HG03460 (cell line): ENCODE measurements around the gene UBTD1.
"Not testable (repeated sequence)": the region's sequence is repeated elsewhere in the genome, so short reads cannot be mapped to it uniquely, and the experiment has no call there.

ENCODE experiments used
- ATAC-seq: cut with Tn5 transposase; IDR thresholded peaks from one replicate; pipeline ENCODE4 v1.9.1; 2021; ENCODE audit not compliant: unreplicated experiment

Gene UBTD1

GRCh38 chr10:97537186-97537869 is 38.6 kb downstream of the UBTD1 start:
- ATAC-seq: no peak

GRCh38 chr10:97538411-97538810 is 39.7 kb downstream of the UBTD1 start:
- ATAC-seq: no peak

- no peak for ATAC-seq
These were observed 40.1 kb downstream of the UBTD1 start for GRCh38 chr10:97538839-97539238.

DNA sequence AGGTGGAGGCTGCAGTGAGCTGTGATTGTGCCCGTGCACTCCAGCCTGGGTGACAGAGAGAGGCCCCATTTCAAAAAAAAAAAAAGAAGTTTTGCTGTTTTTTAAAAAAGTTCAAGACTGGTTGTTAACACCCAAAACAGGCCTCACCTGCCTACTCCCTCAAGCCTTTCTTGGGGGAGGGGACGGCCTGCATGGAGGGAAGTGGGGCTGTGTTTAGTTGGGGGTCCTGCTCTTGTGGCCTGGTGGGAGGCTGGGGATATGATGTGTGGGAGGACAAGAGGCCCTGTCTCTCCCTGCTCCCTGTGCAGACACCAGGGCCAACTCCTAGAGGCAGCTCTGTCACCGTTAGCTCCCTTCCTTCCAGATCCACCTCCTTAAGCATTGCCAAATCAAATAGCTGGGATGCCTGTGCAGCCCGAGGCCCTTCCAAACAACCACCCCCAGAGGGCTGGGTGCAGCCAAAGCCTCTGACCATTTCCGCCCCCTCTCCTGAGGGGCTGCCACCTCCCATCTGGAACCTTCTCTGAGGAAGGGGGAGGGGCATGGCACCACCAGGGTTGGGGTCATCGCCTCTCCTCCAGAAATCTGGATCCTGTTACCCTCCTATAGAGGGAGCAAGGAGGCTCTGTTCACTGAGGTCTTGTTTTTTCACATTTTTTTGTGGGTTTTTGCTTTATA is 40.9 kb downstream of the UBTD1 start:
- ATAC-seq: no peak

GRCh38 chr10:97540669-97541500 is 42.2 kb downstream of the UBTD1 start:
- no peak for ATAC-seq

DNA sequence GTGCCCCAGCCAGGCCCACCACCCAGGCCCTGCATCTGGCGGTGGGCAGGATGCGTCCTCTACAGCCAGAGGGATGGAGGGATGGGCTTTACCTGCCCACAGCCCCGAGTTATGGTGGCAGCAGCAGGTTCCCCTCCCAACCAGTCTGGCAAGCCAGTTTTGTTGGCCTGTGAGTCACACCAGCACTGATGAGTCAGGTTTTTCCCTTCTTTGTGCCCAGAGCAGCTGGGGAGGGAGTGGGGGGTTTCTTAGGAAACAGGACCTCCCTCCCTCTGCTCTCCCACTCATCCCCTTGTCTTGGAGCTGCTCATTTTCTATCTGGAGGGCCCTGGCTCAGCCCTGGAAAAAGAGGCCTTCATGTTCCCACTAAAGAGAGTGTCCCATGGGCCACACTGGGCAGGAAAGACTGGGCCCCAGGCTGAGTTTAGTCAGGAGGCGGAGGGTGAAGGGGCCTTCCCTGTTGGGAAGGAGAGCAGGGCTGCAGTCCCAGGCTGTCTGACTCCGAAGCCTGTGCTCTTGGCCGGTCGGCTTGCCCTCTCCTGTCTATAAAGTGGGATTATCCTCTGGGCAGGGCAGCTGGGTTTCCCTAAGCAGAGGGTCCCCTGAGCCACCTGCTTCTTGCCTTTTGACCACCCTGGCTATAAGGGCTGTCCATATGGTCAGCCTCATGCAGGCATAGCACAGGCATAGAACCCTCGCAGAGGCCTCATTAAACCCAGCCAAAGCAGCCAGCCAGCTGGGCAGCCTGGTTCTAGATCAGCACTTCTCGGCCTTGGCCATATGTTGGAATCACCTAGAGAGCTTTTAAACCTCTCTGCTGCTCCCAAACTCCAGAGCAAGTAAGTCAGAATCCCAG is 43.7 kb downstream of the UBTD1 start:
- ATAC-seq: no peak

DNA sequence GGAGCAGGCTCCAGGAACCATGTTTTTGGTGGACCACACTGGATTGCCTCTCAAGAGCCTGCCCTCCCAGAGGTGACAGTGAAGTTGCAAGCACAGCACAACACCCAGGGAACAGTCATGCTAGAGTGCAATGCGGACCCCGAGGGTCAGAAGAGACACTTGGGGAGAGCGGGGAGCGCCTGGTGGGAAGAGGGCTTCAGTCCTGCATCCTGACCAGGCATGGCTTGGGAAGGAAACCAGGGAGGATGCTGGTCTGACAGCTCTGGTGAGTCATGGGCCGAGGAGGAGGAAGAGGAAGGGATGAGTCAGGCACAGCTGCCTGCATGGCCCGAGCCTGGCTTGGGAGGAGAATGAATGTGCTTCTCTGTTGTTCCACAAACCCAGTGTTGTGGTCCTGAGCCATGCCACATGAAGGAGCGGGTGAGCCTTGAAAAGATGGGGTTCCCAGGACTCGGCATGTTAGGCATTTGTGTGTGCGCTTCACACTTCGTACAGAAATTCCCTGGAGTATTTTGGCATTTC is 44.4 kb downstream of the UBTD1 start:
- no peak for ATAC-seq

DNA sequence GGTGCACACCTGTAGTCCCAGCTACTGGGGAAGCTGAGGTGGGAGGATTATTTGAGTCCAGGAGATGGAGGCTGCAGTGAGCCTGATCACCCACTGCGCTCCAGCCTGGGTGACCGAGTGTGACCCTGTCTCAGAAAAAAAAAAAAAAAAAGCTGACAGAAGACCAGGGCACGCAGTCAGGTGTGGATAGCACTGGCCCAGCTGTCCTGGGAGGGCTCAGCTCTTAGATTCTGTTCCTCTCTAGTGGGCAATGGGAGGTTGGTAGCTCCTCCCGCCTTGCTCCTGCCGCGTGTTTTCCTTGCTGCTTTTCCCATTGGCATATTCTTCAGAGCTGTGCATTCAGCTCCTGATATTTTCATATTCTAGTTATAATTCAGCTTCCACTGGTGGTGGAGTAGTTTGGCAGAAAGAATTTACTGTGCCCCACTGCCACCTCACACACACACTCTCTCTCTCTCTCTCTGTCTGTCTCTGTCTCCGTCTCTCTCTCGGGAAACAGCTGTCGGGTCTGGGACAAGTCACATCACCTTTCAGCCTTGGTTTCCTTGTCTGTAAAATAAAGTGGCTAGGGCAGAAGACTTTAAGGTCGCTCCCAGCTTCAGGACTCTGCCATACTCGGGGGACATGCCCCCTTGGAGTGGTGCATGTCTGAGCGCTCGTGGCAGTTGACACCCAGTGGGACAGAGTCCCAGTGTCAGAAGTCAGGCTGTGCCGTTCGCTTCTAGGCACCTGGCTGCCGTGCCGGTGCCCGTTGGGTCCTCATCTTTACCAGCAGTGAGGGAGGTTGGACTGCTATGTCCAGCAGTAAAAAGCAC is 47.9 kb downstream of the UBTD1 start:
- no peak for ATAC-seq

- no peak for ATAC-seq
These were observed 48.5 kb downstream of the UBTD1 start for GRCh38 chr10:97547271-97547600.

DNA sequence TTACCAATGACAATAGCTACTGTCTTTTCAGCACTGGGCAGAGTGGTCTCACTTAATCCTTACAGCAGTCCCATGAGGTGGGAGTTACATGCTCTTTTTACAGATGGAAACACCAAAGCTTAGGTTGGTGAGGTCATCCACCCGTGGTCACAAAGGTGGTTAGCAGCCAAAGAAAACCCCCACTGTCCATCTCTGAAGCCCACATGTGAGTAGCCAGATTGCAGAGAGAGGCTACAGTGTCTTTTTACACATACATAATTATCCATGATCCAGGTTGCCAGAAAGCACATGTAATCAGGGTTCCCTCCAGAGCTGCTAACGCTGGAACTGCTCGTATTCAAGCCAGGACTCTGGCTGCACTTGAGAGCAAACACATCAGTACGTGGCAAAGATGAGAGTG is 49.2 kb downstream of the UBTD1 start:
- ATAC-seq: no peak

DNA sequence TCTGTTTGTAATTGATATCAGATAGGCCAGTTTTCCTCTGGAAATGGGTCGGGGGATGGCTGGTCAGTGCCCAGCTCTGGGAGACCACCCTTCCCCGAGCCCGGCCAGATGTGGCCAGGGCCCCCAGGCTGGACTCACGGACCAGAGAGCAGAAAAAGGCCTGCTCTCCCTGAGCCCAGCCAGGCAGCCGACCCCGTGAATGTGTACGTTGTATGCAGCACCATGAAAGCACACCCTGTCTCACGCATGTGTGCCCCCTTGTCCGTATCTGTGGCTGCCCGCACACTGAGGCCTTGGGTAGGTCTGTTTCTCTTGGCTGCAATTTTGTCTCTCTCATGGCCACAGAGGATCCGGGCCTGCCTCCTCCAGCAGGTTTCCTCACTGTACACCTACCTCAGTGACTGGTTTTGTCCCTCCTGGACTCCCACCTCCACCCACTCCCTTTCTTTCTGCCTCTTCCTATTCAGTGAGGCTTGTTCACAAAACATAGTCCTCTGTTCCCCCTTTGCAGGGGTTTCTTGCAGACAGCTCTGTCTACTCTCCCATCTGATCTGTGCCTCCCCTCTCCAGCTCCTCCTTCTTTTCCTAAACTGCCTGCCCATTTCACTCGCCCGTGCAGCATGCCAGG is 50.2 kb downstream of the UBTD1 start:
- ATAC-seq: no peak

- ATAC-seq: no peak
These were observed 51.0 kb downstream of the UBTD1 start for GRCh38 chr10:97549587-97550322.

DNA sequence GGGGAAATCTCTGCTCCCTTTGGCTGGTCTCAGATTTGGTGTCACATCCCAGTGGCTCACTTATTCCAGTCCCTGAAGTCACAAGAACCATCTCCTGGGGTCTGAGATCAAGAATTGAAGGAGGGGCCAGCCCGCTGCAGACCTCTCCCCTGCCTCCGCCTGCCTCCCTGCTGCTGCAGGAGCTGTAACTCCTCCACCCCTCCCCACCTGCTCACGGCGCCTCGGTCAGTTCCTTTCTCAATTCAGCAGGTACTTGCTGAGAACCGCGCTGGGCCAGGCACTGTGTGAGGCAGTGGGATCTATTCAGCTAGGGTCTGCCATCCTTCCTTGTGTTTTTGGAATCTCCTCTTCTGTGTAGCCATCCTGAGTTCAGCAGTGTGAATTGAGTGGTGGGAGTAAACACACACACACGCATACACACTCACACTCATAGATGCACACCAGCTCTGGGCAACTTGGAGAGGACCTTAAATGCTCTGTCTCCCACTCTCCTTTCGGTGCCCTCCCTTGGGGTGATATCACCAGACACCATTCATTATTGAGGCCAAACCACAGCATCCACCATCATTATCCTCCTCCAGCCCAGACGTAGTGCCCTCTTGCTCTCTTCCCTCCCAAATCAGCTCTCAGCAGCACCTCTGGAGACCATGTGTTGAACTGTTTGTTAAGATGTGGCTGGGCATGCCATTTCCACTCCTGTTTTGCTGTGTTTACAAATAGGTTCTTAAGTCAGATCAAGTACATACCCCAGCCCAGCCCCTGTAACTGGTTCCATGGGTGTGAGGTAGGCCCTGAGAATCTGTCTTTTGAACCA is 51.8 kb downstream of the UBTD1 start:
- no peak for ATAC-seq

- ATAC-seq: no peak
These were observed 52.5 kb downstream of the UBTD1 start for GRCh38 chr10:97551271-97551670.

DNA sequence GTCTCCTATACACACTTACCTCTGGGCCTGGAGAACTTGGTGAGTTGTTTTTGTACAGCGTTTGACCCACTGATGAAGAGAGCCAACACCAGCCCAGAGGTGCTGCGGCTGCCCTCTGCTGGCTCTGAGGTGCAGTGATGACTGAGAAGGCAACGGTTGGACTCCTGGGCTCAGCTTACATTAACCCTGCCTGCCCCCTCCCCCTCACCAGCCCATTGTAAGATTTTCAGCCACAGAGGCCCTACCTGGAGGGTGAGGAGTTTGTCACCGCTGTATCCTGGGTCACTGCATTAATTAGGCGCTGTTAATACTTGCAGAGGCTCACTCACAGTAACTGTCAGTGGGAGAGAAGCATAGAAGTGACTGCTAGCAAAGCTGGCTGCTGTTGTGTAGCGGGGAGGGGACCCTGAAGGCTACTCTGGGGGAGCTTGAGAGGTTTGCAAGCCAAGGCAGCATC is 54.9 kb downstream of the UBTD1 start:
- ATAC-seq: peak; percentile 87

GRCh38 chr10:97554336-97554735 is 55.6 kb downstream of the UBTD1 start:
- not testable (repeated sequence) for ATAC-seq

GRCh38 chr10:97555541-97555940 is 56.8 kb downstream of the UBTD1 start:
- not testable (repeated sequence) for ATAC-seq
